GM21360 (cell line): ENCODE results near the gene SLC25A30.
A peak's percentile ranks its signal among the peaks of the same experiment; 100 is the strongest.
"Not testable (repeated sequence)": the region's sequence is repeated elsewhere in the genome, so short reads cannot be mapped to it uniquely, and the experiment has no call there.

ENCODE experiments used
- ATAC-seq: cut with Tn5 transposase; IDR thresholded peaks from one replicate; pipeline ENCODE4 v1.9.1; 2021; ENCODE audit warnings: mild to moderate bottlenecking, moderate library complexity; ENCODE audit not compliant: unreplicated experiment

SLC25A30 gene

DNA sequence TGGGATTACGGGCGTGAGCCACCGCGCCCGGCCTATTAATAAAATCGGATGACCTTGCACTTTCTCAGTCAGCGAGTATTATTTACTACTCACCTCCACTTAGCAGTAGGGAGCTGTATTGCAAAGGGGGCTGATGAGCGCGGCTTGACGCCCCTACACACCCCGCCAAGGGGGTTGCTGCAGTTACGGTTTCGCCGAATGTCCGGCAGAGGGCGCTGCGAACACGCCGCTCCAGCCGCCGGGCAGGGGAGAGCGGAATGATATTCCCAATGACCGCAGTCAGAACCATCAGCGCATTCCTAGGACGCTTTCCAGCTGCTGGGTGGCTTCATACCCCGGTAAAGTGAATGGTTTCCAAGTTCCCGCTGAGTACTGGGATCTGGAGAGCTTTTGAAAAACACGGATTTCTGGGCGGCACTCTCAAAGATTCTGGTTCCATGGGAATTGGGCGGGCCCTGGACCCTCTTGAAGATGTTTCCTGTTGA lies 47.2 kb downstream of the SLC25A30 start:
- no peak for ATAC-seq

- ATAC-seq = no peak
Observed at GRCh38 chr13:45369116-45369515, 49.1 kb downstream of the SLC25A30 start.

GRCh38 chr13:45368571-45368970 lies 49.6 kb downstream of the SLC25A30 start:
- no peak for ATAC-seq

- no peak for ATAC-seq
Observed at GRCh38 chr13:45368005-45368404, 50.2 kb downstream of the SLC25A30 start.

GRCh38 chr13:45367358-45367757 lies 50.8 kb downstream of the SLC25A30 start:
- peak; percentile 94 for ATAC-seq

DNA sequence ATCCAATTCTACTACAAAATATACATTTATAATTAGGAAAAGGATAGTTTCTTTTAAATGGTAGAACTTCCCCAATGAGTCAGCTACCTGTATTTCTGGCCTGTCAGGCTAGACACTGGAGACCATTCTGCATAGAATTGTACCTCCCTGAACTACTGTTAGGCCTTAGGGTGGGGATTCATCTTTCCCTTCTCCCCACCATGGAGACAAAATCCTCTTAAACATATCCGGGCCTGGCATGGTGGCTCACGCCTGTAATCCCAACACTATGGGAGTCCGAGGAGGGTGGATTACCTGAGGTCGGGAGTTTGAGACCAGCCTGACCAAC lies 52.7 kb downstream of the SLC25A30 start:
- ATAC-seq = no peak

- ATAC-seq = no peak
Observed at GRCh38 chr13:45364876-45365557, 53.2 kb downstream of the SLC25A30 start.

GRCh38 chr13:45362939-45363338 lies 55.2 kb downstream of the SLC25A30 start:
- no peak for ATAC-seq

GRCh38 chr13:45361596-45362206 lies 56.5 kb downstream of the SLC25A30 start:
- no peak for ATAC-seq

GRCh38 chr13:45356966-45357672 lies 61.1 kb downstream of the SLC25A30 start:
- ATAC-seq = no peak

GRCh38 chr13:45353895-45354294 lies 64.3 kb downstream of the SLC25A30 start:
- no peak for ATAC-seq

DNA sequence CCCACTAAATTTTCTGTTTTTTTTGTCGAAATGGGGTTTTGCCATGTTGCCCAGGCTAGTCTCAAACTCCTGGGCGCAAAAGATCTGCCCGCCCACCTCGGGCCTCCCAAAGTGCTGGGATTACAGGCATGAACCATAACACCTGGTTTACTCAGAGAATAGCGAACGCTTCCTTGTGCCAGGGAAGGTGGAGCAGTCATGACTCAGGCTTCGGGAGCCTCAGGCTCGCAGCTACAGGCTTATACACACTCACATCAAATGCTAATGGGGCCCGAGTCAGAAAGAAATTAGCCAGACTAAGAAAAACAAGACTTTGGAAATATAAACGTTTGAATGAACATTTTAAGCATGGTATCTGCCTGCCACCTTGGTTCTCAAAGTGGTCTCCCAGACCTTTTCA lies 66.1 kb downstream of the SLC25A30 start:
- no peak for ATAC-seq

DNA sequence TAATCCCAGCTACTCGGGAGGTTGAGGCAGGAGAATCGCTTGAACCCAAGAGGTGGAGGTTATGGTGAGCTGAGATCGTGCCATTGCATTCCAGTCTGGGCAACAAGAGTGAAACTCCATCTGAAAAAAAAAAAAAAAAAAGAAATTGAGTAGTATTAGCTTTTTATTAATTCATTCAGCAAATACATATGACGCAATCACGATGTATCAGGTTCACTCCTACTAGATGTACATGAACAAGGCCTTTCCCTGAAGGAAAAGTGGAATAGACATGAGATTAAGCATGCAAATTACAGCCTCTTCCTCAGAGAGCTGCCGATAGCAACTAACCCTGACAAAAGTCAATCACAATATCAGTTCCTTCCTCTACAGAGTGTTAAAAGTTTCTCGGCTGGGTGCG lies 68.0 kb downstream of the SLC25A30 start:
- no peak for ATAC-seq

GRCh38 chr13:45349438-45349837 lies 68.7 kb downstream of the SLC25A30 start:
- no peak for ATAC-seq

DNA sequence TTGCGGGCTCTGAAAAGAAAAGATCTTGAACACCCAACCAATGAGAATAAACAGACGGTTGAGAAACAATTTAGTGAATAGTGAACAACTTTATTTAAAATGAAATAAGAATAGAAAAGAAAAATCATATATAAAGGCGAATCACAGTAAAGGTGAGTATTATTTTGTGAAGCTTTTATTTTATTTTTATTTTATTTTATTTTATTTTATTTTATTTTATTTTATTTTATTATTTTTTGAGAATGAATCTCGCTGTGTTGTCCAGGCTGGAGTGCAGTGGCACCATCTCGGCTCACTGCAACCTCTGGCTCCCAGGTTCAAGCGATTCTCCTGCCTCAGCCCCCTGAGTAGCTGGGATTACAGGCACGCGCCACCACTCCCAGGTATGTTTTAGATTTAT lies 74.1 kb downstream of the SLC25A30 start:
- ATAC-seq = not testable (repeated sequence)
